Neural cell (in vitro differentiated cells): ENCODE results near the gene CLEC1B. TPM values are rescaled to one million over a fixed set of nuclear protein-coding genes. Genes with fewer than 3 reads are reported as not detected.

Source experiments
- H2AFZ ChIP-seq: fragments of 200-600, 300-800 bp; sonication (generic), shearing (Covaris generic); 2 replicates; pipeline ENCODE4 v1.6.0; 2014; ENCODE audit warnings: low read depth, mild to moderate bottlenecking, antibody characterized with exemption, low read length, moderate library complexity
- H3F3A ChIP-seq: fragments of 200-600 bp; shearing (Covaris generic); 2 replicates; pipeline ENCODE4 v1.6.1; 2016; ENCODE audit warnings: mild to moderate bottlenecking, moderate library complexity, mixed read lengths, antibody characterized with exemption, low read length; ENCODE audit not compliant: insufficient read depth, poor library complexity, severe bottlenecking
- H3K27ac ChIP-seq: fragments of 200-600, 300-800 bp; sonication (generic), shearing (Covaris generic); 2 replicates; pipeline ENCODE4 v1.5.1; 2014; ENCODE audit warnings: mild to moderate bottlenecking, low read length, moderate library complexity
- H3K27me3 ChIP-seq: fragments of 300-800, 200-600 bp; sonication (generic), shearing (Covaris generic); 2 replicates; pipeline ENCODE4 v1.6.0; 2014; ENCODE audit warnings: mild to moderate bottlenecking, low read depth, low read length, moderate library complexity; ENCODE audit not compliant: insufficient read depth
- H3K36me3 ChIP-seq: fragments of 300-800, 200-600 bp; sonication (generic), shearing (Covaris generic); 2 replicates; pipeline ENCODE4 v1.5.1; 2014; ENCODE audit warnings: mild to moderate bottlenecking, antibody characterized with exemption, low read length, moderate library complexity; ENCODE audit not compliant: insufficient read depth
- H3K4me2 ChIP-seq: fragments of 300-800, 200-600 bp; sonication (generic), shearing (Covaris generic); 2 replicates; pipeline ENCODE4 v1.6.0; 2014; ENCODE audit warnings: mild to moderate bottlenecking, low read length
- H3K4me3 ChIP-seq: fragments of 300-800, 200-600 bp; sonication (generic), shearing (Covaris generic); 2 replicates; pipeline ENCODE4 v1.5.1; 2014; ENCODE audit warnings: mild to moderate bottlenecking, low read length, moderate library complexity
- H3K79me2 ChIP-seq: fragments of 200-600 bp; shearing (Covaris generic); replicated peaks from 2 replicates; pipeline ENCODE4 v1.6.0; 2014; ENCODE audit warnings: mild to moderate bottlenecking, low read length, moderate library complexity; ENCODE audit not compliant: insufficient read depth
- H3K9ac ChIP-seq: fragments of 300-800, 200-600 bp; sonication (generic), shearing (Covaris generic); 2 replicates; pipeline ENCODE4 v1.6.1; 2016; ENCODE audit warnings: mild to moderate bottlenecking, low read length, mixed read lengths
- H3K9me2 ChIP-seq: fragments of 200-600 bp; shearing (Covaris generic); 2 replicates; pipeline ENCODE4 v1.6.1; 2016; ENCODE audit warnings: mild to moderate bottlenecking, low read length, mixed read lengths; ENCODE audit not compliant: insufficient read depth
- H3K9me3 ChIP-seq: fragments of 200-600, 300-800 bp; sonication (generic), shearing (Covaris generic); 2 replicates; pipeline ENCODE4 v1.6.1; 2016; ENCODE audit warnings: mild to moderate bottlenecking, mixed run types, low read length, moderate library complexity, mixed read lengths
- H4K20me1 ChIP-seq: fragments of 200-600 bp; shearing (Covaris generic); 2 replicates; pipeline ENCODE4 v1.6.1; 2016; ENCODE audit warnings: mild to moderate bottlenecking, mixed run types; ENCODE audit not compliant: insufficient read depth
- CTCF ChIP-seq: fragments of 450-650 bp; IDR thresholded peaks from 2 replicates; pipeline ENCODE4 v1.5.1; 2014; ENCODE audit warnings: antibody characterized with exemption, mild to moderate bottlenecking, moderate library complexity; ENCODE audit not compliant: poor library complexity, severe bottlenecking
- EP300 ChIP-seq: fragments of 450-650 bp; conservative IDR thresholded peaks from 2 replicates; pipeline ENCODE4 v1.6.1; 2014; ENCODE audit warnings: antibody characterized with exemption, mild to moderate bottlenecking, moderate library complexity; ENCODE audit not compliant: poor library complexity, severe bottlenecking
- EZH2 ChIP-seq: fragments of 200-600, 300-800 bp; shearing (Covaris generic), sonication (generic); IDR thresholded peaks from 2 replicates; pipeline ENCODE4 v1.6.1; 2014; ENCODE audit warnings: antibody characterized with exemption, low read length, borderline replicate concordance, mild to moderate bottlenecking; ENCODE audit not compliant: insufficient read depth, poor library complexity, severe bottlenecking
- MXI1 ChIP-seq: fragments of 450-650 bp; conservative IDR thresholded peaks from 2 replicates; pipeline ENCODE4 v1.6.1; 2014; ENCODE audit warnings: antibody characterized with exemption, mild to moderate bottlenecking; ENCODE audit not compliant: poor library complexity, severe bottlenecking
- POLR2AphosphoS5 ChIP-seq: IDR thresholded peaks from 2 replicates; pipeline ENCODE4 v1.6.1; 2012
- RAD21 ChIP-seq: fragments of 450-650 bp; conservative IDR thresholded peaks from 2 replicates; pipeline ENCODE4 v1.6.1; 2014; ENCODE audit warnings: antibody characterized with exemption, mild to moderate bottlenecking, moderate library complexity
- REST ChIP-seq: IDR thresholded peaks from 2 replicates; pipeline ENCODE4 v1.6.1; 2012; ENCODE audit warnings: borderline replicate concordance
- SMC3 ChIP-seq: fragments of 450-650 bp; conservative IDR thresholded peaks from 2 replicates; pipeline ENCODE4 v1.6.1; 2014; ENCODE audit warnings: antibody characterized with exemption, mild to moderate bottlenecking, moderate library complexity; ENCODE audit not compliant: poor library complexity
- TAF1 ChIP-seq: IDR thresholded peaks from 2 replicates; pipeline ENCODE4 v1.6.1; 2012; ENCODE audit warnings: low read depth
- polyA plus RNA-seq: library from polyadenylated mRNA; depleted of rRNA; stranded (reverse); fragments of >200 nt; gene quantifications from 2 replicates; pipeline ENCODE4 v1.2.3, GENCODE V29; 2014

CLEC1B gene
- polyA plus RNA-seq, 1 donor from 2014 or later = not detected

GRCh38 chr12:9969673-9970072 is 29.2 kb downstream of the CLEC1B start:
- Histone ChIP-seq H3K79me2 (no peaks in the 10 kb centered on the region), H2AFZ (no peak overlapping the region), H3K4me3 (no peak overlapping the region), H3K27me3 (no peaks in the 10 kb centered on the region), H3K9me3 (no peaks in the 10 kb centered on the region), H3K9ac (no peak overlapping the region), H3K36me3 (no peaks in the 10 kb centered on the region), H3K9me2 (no peaks in the 10 kb centered on the region), H3K27ac (no peak overlapping the region), H3F3A (no peaks in the 10 kb centered on the region), H3K4me2 (no peak overlapping the region), H4K20me1 (no peaks in the 10 kb centered on the region)
- TF ChIP-seq CTCF (no peak), EP300 (no peak), EZH2 (no peak), RAD21 (no peak), REST (no peak), POLR2AphosphoS5 (no peak), SMC3 (no peak), MXI1 (no peak), TAF1 (no peak)

GRCh38 chr12:9961901-9962300 is 37.0 kb downstream of the CLEC1B start:
- H4K20me1 ChIP-seq = no peaks in the 10 kb centered on the region
- no peaks in the 10 kb centered on the region for H3K9me3 ChIP-seq
- no peaks in the 10 kb centered on the region for H3K36me3 ChIP-seq
- no peak overlapping the region for H3K27ac ChIP-seq
- no peaks in the 10 kb centered on the region for H3K9me2 ChIP-seq
- H3K27me3 ChIP-seq = no peaks in the 10 kb centered on the region
- TF ChIP-seq RAD21 = no peak
- TF ChIP-seq MXI1 = no peak
- no peak for TF ChIP-seq REST
- no peak for TF ChIP-seq SMC3
- TF ChIP-seq EZH2 = no peak
- no peak for TF ChIP-seq POLR2AphosphoS5
- no peak for TF ChIP-seq TAF1
- TF ChIP-seq EP300 = no peak
- TF ChIP-seq CTCF = no peak
- H2AFZ ChIP-seq = no peak overlapping the region
- no peaks in the 10 kb centered on the region for H3K79me2 ChIP-seq
- H3K4me3 ChIP-seq = no peak overlapping the region
- H3K9ac ChIP-seq = no peak overlapping the region
- H3F3A ChIP-seq = no peaks in the 10 kb centered on the region
- H3K4me2 ChIP-seq = no peak overlapping the region
